Endothelial cell of umbilical vein (primary cell): ENCODE data around the gene KIF5C.

Experiments
- EZH2 ChIP-seq: IDR thresholded peaks from 2 replicates; pipeline ENCODE4 v1.6.1; 2012; ENCODE audit warnings: borderline replicate concordance, low read depth, mild to moderate bottlenecking, moderate library complexity, low read length, inconsistent platforms; ENCODE audit not compliant: severe bottlenecking
- POLR2A ChIP-seq: IDR thresholded peaks from 2 replicates; pipeline ENCODE4 v1.6.1; 2012; ENCODE audit warnings: low read depth, mild to moderate bottlenecking, control low read depth, low read length
- POLR2AphosphoS5 ChIP-seq: IDR thresholded peaks from 2 replicates; pipeline ENCODE4 v1.6.1; 2012; ENCODE audit warnings: low read depth, mild to moderate bottlenecking, control low read depth, low read length, moderate library complexity; ENCODE audit not compliant: insufficient read depth
- TF ChIP-seq, protein P1 (sequence below), 2 donors: IDR thresholded peaks; 1 replicate in 1 of 2; 2 replicates in 1 of 2; pipeline ENCODE4 v1.5.1; 2011; ENCODE audit warnings: low read length in 2 of 2, mild to moderate bottlenecking in 2 of 2, moderate library complexity in 2 of 2, control low read depth in 1 of 2, inconsistent platforms in 1 of 2, low read depth in 1 of 2; ENCODE audit not compliant: insufficient read depth in 1 of 2; ENCODE audit errors: extremely low read depth in 1 of 2
- TF ChIP-seq, protein P2 (sequence below): IDR thresholded peaks from 2 replicates; pipeline ENCODE4 v1.6.1; 2011; ENCODE audit not compliant: insufficient read depth, insufficient read length

DNA sequence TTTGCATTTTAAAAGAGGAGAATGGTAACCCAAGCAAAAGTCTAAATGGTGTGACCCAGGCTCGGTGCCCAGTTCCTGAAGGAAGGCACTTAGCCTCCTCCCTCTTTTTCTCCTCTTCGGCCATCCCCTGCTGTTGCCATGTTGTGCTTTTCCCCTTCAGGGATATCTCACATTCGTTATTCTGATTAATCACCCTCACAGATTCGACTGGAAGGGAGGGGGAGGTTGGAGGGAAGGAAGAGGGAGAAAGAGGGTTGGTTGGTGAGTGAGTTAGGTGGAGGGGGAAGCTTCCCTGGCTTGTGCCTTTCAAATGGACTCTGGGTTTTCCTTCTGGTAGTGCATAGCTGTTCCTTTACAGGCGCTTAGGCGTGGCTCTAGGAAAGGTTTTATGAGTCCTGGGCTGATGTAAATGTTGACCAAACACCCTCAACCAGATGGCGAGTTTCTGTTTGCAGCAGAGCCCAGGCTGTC lies 124.5 kb downstream of the KIF5C start:
- TF ChIP-seq, protein P1, sequence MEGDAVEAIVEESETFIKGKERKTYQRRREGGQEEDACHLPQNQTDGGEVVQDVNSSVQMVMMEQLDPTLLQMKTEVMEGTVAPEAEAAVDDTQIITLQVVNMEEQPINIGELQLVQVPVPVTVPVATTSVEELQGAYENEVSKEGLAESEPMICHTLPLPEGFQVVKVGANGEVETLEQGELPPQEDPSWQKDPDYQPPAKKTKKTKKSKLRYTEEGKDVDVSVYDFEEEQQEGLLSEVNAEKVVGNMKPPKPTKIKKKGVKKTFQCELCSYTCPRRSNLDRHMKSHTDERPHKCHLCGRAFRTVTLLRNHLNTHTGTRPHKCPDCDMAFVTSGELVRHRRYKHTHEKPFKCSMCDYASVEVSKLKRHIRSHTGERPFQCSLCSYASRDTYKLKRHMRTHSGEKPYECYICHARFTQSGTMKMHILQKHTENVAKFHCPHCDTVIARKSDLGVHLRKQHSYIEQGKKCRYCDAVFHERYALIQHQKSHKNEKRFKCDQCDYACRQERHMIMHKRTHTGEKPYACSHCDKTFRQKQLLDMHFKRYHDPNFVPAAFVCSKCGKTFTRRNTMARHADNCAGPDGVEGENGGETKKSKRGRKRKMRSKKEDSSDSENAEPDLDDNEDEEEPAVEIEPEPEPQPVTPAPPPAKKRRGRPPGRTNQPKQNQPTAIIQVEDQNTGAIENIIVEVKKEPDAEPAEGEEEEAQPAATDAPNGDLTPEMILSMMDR (IDR thresholded peaks at IDR 0.05; ENCODE audit: extremely low read depth in 1 of 2, insufficient read depth in 1 of 2, low read depth in 1 of 2, low read length in 2 of 2) = no peak
- TF ChIP-seq POLR2AphosphoS5 = no peak
- TF ChIP-seq EZH2 = no peak
- TF ChIP-seq, protein P2, sequence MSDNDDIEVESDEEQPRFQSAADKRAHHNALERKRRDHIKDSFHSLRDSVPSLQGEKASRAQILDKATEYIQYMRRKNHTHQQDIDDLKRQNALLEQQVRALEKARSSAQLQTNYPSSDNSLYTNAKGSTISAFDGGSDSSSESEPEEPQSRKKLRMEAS = no peak
- TF ChIP-seq POLR2A = no peak
